Left lobe of liver (tissue), 2 donors: ENCODE results near the gene MCM9. TPM values are rescaled to one million over a fixed set of nuclear protein-coding genes. Genes with fewer than 3 reads are reported as not detected.
A peak's percentile ranks its signal among the peaks of the same experiment; 100 is the strongest.

Source experiments
- ATAC-seq: fragments of 200-7000 bp; cut with Tn5 transposase; one replicate; pipeline ENCODE4 v1.9.1; 2020; ENCODE audit warnings: mild to moderate bottlenecking, moderate library complexity
- DNase-seq: peaks from one replicate; pipeline ENCODE4 v3.0.0-alpha.2; 2020; ENCODE audit warnings: low spot score
- total RNA-seq: library from RNA; stranded (reverse); gene quantifications from one replicate; pipeline ENCODE4 v1.2.1, GENCODE V29; 2021
- donor health status: DM: no; HTN: no; CAD: no; lungs with moderate emphysema.
- donor health status: DM: no; HTN: yes; CAD: no.

MCM9 gene
- 5.1 TPM for total RNA-seq

DNA sequence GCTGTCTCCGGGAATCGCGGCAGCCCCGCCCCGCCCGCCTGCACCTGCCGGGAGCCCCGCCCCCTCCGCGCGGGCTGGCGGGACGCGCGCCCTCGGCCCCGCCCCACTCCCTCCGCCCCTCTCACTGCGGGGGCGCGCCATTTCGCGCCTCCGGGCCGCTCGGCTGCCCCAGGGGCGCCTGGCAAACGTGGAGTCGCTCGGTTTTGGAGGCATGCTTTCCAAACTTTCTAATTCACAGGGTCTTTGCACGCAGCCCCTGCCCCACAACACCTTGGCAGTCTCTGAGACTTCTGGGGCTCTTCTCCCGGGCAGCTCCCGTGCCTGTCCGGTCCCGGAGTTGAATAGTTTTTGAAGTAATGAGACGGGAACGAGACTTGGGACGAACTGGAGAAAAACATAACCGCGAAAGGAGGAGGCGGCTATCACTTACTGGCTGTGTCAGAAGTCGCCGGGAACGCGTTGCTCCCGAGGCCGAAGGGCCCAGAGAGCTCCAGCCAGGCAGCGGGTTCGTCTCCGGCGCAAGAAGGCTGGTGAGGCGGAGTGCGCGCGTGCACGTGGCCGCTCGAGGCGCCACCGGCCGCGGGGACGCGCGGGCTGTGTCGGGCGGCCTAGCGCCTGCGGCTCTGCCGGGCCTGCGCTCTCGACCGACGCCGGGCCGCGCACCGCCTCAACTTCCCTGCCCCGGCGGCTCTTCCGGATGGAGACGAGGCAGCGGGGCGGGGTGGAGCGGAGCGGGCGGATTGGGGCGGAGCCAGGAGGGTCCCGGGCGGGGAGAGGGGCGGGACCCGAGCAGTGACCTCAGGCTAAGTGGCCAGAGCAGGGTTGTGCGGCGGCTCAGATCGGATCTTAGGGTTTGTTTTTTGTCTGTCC is at the start of gene MCM9:
Gene MCM9, minus strand, starts transcription at position 699 of the 870 bp plus-strand sequence. CDS start 3,436 bp downstream, outside the sequence.
- peak; percentile 94 for DNase-seq
- peak; percentile 94 for ATAC-seq

DNA sequence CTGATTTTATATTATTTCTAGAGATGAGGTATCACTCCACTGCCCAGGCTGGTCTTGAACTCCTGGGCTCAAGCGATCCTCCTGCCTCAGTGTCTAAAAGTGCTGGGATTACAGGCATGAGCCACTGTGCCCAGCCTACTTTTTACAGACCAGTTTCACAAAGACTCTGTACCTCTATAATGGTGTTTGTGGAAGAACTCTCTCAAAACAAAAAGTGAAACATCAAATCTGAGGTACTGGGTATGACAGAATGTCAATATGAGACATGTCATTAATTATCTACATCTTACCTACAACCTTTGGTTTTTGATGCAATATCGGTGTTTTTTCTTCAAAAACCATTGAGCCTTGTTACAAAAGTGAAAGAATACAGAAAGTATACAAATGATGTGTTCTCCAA is 49.4 kb upstream of the MCM9 start:
- no peak for DNase-seq
- ATAC-seq = no peak

DNA sequence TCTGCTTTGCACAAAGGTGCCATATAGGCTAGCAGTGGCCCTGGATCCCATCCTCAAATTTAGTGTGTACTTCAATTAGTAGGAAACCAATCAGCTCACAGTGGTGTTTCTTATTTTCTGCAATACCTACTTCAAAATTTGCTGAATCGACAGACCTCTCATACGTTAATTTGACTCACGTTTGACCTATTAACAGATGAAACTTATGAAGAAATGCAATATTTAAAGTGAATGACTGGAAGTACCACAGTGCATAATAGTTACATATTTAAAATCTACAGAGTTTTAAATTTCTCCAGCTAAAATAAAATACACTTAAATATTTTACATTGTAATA is 47.6 kb upstream of the MCM9 start:
- DNase-seq (no peak), ATAC-seq (no peak)

DNA sequence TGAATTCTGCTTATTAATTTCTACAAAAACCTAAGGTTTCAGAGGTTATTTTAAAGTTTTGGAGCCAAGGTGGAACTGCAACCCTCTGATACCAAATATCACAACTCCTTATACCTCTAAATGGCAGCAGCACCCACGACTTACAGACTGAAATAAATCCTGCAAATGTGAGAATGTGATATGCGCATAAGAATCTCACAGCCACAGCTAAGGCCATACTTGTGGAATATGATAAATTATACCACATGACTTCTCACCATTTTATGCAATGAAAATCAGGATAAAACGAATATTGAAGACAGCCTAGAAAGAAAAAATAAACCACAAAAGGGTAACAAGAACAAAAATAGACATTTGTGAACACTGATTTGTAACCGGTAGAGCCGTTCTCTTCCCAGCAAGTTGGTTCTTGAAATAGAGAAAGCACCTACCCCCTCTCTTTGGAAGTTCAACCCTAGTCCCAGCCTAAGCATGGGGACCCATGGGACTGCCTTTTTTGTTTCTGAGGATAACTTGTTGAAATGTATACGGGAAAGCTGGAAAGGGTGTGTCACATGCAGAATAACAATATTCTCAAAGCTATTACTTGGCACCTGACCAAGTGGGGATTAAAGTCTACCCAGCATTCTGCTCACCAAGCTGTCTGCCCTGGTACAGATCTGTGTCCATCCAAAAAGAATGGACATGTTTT is 47.1 kb upstream of the MCM9 start:
- DNase-seq = no peak
- ATAC-seq = no peak

DNA sequence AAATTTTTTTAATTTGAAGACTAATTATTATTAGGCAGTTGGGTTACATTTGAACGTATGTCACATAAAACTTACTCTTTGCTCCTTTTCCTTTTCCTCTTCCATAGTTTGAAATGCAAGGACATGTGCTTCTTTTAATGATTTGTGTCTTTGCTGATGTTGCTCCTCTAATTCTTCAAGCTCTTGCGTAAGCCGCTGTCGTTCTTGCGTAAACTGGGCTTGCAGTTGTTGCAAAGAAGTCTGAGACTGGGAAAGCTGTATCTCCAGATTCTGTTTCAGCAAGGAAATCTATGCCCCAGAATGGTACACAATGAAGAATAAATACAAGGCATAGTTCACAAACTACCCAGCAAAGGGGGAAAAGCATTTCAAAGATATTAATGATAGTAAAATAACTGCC is 45.1 kb upstream of the MCM9 start:
- DNase-seq = peak; percentile 51
- ATAC-seq = peak; percentile 40

GRCh38 chr6:118974790-118975189 is 39.8 kb upstream of the MCM9 start:
- DNase-seq (no peak), ATAC-seq (no peak)

GRCh38 chr6:118971682-118972081 is 36.7 kb upstream of the MCM9 start:
- DNase-seq = no peak
- ATAC-seq = no peak

DNA sequence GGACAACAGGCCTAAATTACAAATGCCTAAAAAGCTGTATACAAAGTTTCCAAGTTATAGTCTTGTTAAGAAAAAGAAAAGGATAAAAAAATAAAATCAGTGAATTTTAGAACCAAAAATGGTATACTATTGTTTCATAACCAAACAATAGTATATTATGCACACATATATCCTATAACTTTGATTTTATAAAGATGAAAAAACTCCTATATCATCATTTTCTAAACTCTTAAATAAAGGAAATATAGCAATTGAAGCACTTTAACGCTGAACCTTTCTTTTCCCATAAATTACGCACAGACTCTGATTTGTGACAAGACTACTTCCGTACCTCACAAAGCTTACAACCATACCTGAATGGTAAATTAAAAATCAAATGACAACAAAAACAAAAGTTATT is 35.9 kb upstream of the MCM9 start:
- DNase-seq (no peak), ATAC-seq (no peak)

DNA sequence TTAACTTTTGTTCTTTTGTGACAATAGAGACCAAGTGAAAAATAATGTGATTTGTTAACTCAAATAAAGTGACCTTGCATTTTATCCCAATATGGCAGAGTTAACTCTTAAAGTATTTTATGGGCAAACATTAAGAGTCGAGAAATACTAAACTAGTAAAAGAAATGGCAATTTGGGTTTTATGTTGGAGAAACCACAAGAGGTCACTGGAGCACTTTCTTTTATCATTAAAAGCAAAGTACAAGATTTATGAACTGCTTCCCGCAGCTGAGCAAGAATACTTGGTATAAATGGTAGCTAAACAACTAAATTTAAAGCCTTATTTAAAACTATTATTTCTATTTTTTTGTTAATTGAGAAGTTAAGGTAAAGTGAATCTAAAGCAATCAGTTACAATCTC is 33.5 kb upstream of the MCM9 start:
- no peak for DNase-seq
- peak; percentile 81 for ATAC-seq

DNA sequence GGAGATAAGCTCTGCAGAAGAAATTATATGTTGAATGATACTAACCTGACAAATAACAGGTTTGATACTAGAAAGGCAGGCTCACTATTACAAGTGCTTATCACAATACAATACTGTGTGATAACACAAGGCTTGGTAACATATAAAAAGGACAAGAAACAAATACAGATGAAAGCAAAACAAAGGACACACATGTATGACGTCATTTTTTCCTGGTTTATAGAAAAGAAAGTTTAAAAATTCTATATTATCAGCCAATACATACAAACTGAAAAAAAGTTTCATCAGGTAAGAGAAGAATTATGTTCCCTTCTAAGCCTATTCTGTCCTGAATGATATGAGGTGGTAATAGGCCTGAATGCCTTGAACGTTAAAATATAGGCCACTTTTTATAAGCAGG is 32.3 kb upstream of the MCM9 start:
- ATAC-seq (no peak), DNase-seq (no peak)

DNA sequence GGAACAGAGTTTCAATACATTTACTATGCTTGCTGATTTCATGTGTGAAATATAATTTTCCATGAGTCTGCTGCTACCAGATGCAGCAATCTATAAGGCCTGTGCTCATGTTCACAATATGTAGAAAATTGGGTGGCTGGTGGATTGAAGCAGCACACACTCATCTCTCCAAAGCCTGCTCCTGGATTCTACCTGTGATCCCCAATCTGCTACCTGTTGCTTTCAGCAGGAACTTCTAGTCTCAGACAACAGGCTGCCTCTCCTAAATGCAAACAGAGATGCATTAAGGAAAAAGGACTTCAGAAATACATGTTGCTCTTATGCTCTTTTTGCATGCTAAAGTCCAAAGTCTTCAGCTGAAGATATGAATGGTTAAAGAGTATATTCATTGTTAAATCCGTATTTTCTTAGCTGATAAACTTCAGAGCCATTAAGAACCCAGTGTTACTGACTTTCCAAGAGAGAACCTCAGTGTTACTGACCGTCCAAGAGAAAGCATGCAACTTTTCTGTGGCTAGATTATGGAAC is 30.9 kb upstream of the MCM9 start:
- ATAC-seq (no peak), DNase-seq (no peak)

DNA sequence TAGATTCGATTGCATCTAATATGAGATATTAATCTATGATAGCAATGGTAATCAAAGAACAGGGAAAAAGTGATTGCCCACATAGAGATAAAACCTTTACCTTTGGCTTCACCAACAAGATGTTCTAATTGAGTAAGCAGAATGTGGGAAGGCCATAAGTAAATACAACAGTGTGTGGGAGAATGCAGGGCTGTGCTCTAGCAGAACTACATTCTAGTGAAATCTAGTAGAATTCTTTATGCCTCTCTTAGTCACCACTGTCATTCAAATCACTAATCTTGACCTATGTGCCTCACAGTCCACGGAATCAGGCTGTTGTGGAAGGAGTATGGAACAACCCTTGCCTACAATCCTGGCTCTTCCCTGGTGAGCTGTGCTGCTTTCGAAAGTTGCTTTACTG is 30.4 kb upstream of the MCM9 start:
- DNase-seq = no peak
- peak; percentile 84 for ATAC-seq

- DNase-seq = no peak
- no peak for ATAC-seq
Measured at GRCh38 chr6:118963003-118963402, 28.0 kb upstream of the MCM9 start.

DNA sequence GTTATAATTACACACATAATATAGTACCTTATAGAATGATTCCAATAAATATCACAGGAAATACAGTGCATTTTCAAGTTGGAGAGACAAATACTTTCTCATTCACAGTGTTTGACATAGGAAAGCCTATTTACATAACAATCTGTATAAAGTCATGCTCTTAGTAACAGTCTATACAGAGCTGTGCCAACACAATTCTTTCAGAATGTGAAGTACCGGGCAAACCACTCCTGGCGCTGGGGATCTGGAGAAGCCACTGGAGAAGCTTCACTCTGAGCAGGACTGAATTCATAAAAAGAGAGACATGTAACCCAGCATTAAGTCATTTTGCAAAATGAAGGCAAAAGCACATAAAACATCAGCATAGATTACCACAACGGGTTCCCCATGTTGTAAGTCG is 24.9 kb upstream of the MCM9 start:
- no peak for DNase-seq
- ATAC-seq = no peak

GRCh38 chr6:118953391-118953790 is 18.4 kb upstream of the MCM9 start:
- DNase-seq (no peak), ATAC-seq (no peak)

DNA sequence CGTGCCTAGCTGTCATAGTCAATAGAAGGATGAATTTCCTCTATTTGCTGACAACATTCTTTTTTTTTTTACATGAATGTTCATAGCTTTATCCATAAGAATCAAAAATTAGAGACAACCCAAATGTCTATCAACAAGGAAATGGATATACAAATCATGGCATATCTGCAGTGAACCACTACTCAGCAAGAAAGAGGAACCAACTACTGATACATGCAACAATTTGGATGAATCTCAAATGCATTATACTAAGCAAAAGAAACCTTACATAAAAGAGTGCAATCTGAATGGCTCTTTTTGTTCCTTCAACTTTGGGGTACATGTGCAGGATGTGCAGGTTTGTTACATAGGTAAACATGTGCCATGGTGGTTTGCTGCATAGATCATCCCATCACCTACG is 17.7 kb upstream of the MCM9 start:
- no peak for DNase-seq
- no peak for ATAC-seq

DNA sequence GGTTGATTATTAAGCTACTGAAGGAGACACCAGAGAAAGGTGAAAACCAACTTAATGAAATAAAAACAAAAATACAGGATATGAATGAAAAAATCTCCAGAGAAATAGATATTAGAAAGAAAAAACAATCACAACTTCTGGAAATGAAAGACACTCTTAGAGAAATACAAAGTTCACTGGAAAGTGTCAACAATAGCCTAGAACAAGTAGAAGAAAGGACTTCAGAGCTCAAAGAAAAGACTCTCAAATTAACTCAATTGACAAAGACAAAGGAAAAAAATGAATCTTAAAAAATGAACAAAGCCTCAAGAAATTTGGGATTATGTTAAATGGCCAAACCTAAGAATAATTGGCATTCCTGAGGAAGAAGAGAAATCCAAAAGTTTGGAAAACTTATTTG is 10.3 kb upstream of the MCM9 start:
- no peak for ATAC-seq
- no peak for DNase-seq

DNA sequence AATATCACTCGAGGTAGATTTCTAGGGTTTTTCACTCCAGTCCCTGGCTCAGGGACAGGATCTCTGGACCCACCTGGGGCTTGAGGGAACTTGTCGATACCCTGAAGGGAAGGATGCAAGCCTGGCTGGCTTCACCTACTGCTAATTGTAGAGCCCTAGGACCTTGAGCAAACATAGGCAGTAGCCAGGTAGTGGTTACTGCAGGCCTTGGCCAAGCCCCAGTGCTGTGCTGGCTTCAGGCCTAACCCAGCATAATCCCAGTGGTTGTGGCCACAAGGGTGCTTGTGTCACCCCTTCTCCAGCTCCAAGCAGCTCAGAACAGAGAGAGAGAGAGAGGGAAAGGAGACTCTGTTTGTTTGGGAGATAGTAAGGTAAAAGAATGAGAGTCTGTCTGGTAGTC is 5.8 kb upstream of the MCM9 start:
- peak; percentile 52 for DNase-seq
- ATAC-seq = peak; percentile 93

- DNase-seq = no peak
Measured at GRCh38 chr6:118939683-118940082, 4.7 kb upstream of the MCM9 start.

GRCh38 chr6:118935978-118936703 is 1.2 kb upstream of the MCM9 start:
- ATAC-seq (no peak), DNase-seq (no peak)

More at GRCh38 chr6:118939683-118940082, 4.7 kb upstream of the MCM9 start:
- no peak for ATAC-seq

- ATAC-seq (no peak), DNase-seq (no peak)
Measured at GRCh38 chr6:118935331-118935668, 341 bp upstream of the MCM9 start.
